Heart left ventricle (tissue), 13 donors: ENCODE results near the gene TVP23A.

ENCODE experiments used
- POLR2A ChIP-seq, 2 donors: fragments of 450-650 bp; IDR thresholded peaks; one replicate each; pipeline ENCODE4 v1.6.1; 2017; ENCODE audit warnings: antibody characterized with exemption in 2 of 2, mild to moderate bottlenecking in 2 of 2, moderate library complexity in 2 of 2
- TF ChIP-seq, protein P1 (sequence below), 12 donors: fragments of 200-600 bp; sonication (generic) in 4 of 12; IDR thresholded peaks; one replicate each; pipeline versions ENCODE4 v1.5.0 to v1.8.0; 2018 to 2022; ENCODE audit warnings: antibody characterized with exemption in 12 of 12, mild to moderate bottlenecking in 5 of 12
- donor health status: ischemic (EF 13 %, LVEDD 7.1; RV severe dilation, severe dysfunction).
- donor health status: DM: no; HTN: yes; CAD: no.
- donor health status: DM: no; HTN: no; CAD: no.
- donor health status: ischemic (EF 25% LVEDD 6.9; RV normal size, moderate dysfunction).
- donor health status: ischemic (EF 25% LVEDD 5.7; RV mildly dilated, moderate dysfunction).
- donor health status: ischemic (EF 35%, LVEDD 5.7; RV mildly dilated, moderate dysfunction).
- donor health status: nonischemic (EF 11% LVEDD 7.7; RV severe dilation, severe dysfunction).
- donor health status: DM: yes; HTN: yes; CAD: no.
- donor health status: PGD.
- donor health status: ischemic (EF 29% LVEDD 5.4; RV normal size, mild dysfunction).
- donor health status: nonischemic (EF 23%, LVEDD 6.1; RV moderate dilation, normal function).

DNA sequence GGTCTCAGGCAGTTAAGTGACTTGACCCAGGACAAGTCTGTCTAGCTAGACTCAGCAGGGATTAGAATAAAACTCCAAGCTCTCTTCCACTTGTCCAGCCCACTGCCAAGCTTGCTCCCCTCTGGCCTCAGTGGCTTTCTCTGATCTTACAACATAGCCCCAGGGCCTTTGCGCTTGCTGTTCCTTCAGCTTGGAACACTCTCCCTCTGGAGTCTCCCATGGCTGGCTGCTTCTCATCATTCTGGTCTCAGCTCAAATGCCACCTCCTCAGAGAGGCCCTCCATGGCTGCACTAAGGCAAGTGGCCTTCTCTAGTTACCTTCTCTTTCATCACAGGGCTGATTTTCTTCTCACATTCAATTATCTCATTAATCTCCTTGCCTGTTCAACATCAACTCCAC lies 1.1 kb downstream of the TVP23A start:
- TF ChIP-seq, protein P1, sequence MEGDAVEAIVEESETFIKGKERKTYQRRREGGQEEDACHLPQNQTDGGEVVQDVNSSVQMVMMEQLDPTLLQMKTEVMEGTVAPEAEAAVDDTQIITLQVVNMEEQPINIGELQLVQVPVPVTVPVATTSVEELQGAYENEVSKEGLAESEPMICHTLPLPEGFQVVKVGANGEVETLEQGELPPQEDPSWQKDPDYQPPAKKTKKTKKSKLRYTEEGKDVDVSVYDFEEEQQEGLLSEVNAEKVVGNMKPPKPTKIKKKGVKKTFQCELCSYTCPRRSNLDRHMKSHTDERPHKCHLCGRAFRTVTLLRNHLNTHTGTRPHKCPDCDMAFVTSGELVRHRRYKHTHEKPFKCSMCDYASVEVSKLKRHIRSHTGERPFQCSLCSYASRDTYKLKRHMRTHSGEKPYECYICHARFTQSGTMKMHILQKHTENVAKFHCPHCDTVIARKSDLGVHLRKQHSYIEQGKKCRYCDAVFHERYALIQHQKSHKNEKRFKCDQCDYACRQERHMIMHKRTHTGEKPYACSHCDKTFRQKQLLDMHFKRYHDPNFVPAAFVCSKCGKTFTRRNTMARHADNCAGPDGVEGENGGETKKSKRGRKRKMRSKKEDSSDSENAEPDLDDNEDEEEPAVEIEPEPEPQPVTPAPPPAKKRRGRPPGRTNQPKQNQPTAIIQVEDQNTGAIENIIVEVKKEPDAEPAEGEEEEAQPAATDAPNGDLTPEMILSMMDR (IDR thresholded peaks at IDR 0.05) = no peak
- no peak for TF ChIP-seq POLR2A (IDR thresholded peaks at IDR 0.05)
